RPMI7951 (cell line): ENCODE measurements around the gene NUP210. TPM values are rescaled to one million over a fixed set of nuclear protein-coding genes. Genes with fewer than 3 reads are reported as not detected.
"Not testable (repeated sequence)": the region's sequence is repeated elsewhere in the genome, so short reads cannot be mapped to it uniquely, and the experiment has no call there.

ENCODE experiments used
- DNase-seq: peaks from one replicate; pipeline ENCODE4 v3.0.0-alpha.2; 2012; ENCODE audit warnings: low read depth
- total RNA-seq: library from RNA; depleted of rRNA; stranded (reverse); fragments of >200 nt; shearing (Covaris generic); gene quantifications from 2 replicates; pipeline ENCODE4 v1.2.3, GENCODE V29; 2014

NUP210 gene
- total RNA-seq, 1 experiment from 2014 or later, result 0.24 TPM

GRCh38 chr3:13406190-13406589 is 13.9 kb downstream of the NUP210 start:
- DNase-seq, result no peak

- no peak for DNase-seq
These were observed 14.5 kb downstream of the NUP210 start for GRCh38 chr3:13405614-13406013.

- no peak for DNase-seq
These were observed 15.3 kb downstream of the NUP210 start for GRCh38 chr3:13404626-13405452.

GRCh38 chr3:13403847-13404246 is 16.3 kb downstream of the NUP210 start:
- DNase-seq, result no peak

GRCh38 chr3:13403213-13403819 is 16.8 kb downstream of the NUP210 start:
- DNase-seq, result no peak

GRCh38 chr3:13401149-13401548 is 19.0 kb downstream of the NUP210 start:
- no peak for DNase-seq

GRCh38 chr3:13400114-13400673 is 19.9 kb downstream of the NUP210 start:
- no peak for DNase-seq

GRCh38 chr3:13399603-13400002 is 20.5 kb downstream of the NUP210 start:
- DNase-seq, result no peak

- no peak for DNase-seq
These were observed 22.8 kb downstream of the NUP210 start for GRCh38 chr3:13397316-13397715.

- DNase-seq, result no peak
These were observed 25.8 kb downstream of the NUP210 start for GRCh38 chr3:13394363-13394762.

GRCh38 chr3:13393427-13394360 is 26.4 kb downstream of the NUP210 start:
- DNase-seq, result no peak

- DNase-seq, result no peak
These were observed 28.8 kb downstream of the NUP210 start for GRCh38 chr3:13391308-13391707.

GRCh38 chr3:13389378-13389777 is 30.7 kb downstream of the NUP210 start:
- no peak for DNase-seq

GRCh38 chr3:13388816-13389215 is 31.3 kb downstream of the NUP210 start:
- no peak for DNase-seq

GRCh38 chr3:13385373-13385965 is 34.7 kb downstream of the NUP210 start:
- DNase-seq, result no peak

GRCh38 chr3:13380971-13381370 is 39.2 kb downstream of the NUP210 start:
- no peak for DNase-seq

GRCh38 chr3:13379201-13379830 is 40.8 kb downstream of the NUP210 start:
- DNase-seq, result peak; percentile 88

GRCh38 chr3:13378155-13378554 is 42.0 kb downstream of the NUP210 start:
- peak; percentile 67 for DNase-seq

GRCh38 chr3:13377741-13378140 is 42.4 kb downstream of the NUP210 start:
- DNase-seq, result not testable (repeated sequence)

GRCh38 chr3:13377021-13377420 is 43.1 kb downstream of the NUP210 start:
- DNase-seq, result no peak

- DNase-seq, result no peak
These were observed 44.0 kb downstream of the NUP210 start for GRCh38 chr3:13376091-13376490.
